Endothelial cell of umbilical vein (primary cell): ENCODE data around the gene SYNDIG1. TPM values are rescaled to one million over a fixed set of nuclear protein-coding genes. Genes with fewer than 3 reads are reported as not detected.

Source experiments
- BruUV-seq: library from RNA; stranded (reverse); fragments of 400-500 nt; replicated peaks from 2 replicates; lab custom pipeline; 2021; lab: Mats Ljungman, UMichigan
- CTCF ChIA-PET: fragments of 300-600, 350-600 bp; sonication (Branson Sonifier 250); formaldehyde crosslinking; loops from one replicate; lab custom pipeline; 2021; ENCODE audit warnings: antibody characterized with exemption, inconsistent platforms; lab: Charles Lee
- POLR2A ChIA-PET: fragments of 300-600, 350-600 bp; sonication (Branson Sonifier 250); formaldehyde crosslinking; loops from one replicate; lab custom pipeline; 2021; ENCODE audit warnings: antibody characterized with exemption, inconsistent platforms; lab: Charles Lee
- DNase-seq: peaks from one replicate; pipeline ENCODE4 v3.0.0-alpha.2; 2011; ENCODE audit warnings: low read depth, low spot score
- FAIRE-seq: peaks from 2 replicates; lab custom pipeline; 2011; peaks lifted over from hg19 to GRCh38; lab: Jason Lieb, UNC
- H2AFZ ChIP-seq: 2 replicates; pipeline ENCODE4 v1.6.0; 2012; ENCODE audit warnings: low read depth, low read length, control low read depth, inconsistent platforms
- H3K27ac ChIP-seq: 2 replicates; pipeline ENCODE4 v1.5.1; 2011; ENCODE audit warnings: low read depth, mild to moderate bottlenecking, control low read depth, low read length, moderate library complexity; ENCODE audit not compliant: insufficient read depth
- H3K27me3 ChIP-seq, 2 experiments: 2 replicates each; pipeline versions ENCODE4 v1.6.0 to v1.6.1; 2011; ENCODE audit warnings: low read length in 2 of 2, mixed read lengths in 1 of 2; ENCODE audit not compliant: control insufficient read depth in 2 of 2, insufficient read depth in 2 of 2
- H3K36me3 ChIP-seq, 2 experiments: 2 replicates in 1 of 2; 3 replicates in 1 of 2; pipeline ENCODE4 v1.5.1; 2011; ENCODE audit warnings: low read length in 2 of 2, mild to moderate bottlenecking in 1 of 2, moderate library complexity in 1 of 2; ENCODE audit not compliant: control insufficient read depth in 2 of 2, insufficient read depth in 2 of 2; ENCODE audit errors: extremely low read depth in 1 of 2
- H3K4me1 ChIP-seq: 3 replicates; pipeline ENCODE4 v1.5.1; 2011; ENCODE audit warnings: mild to moderate bottlenecking, low read length; ENCODE audit not compliant: control insufficient read depth, insufficient read depth; ENCODE audit errors: extremely low read depth
- H3K4me2 ChIP-seq: 2 replicates; pipeline ENCODE4 v1.6.1; 2011; ENCODE audit warnings: low read length, control low read depth, mixed read lengths; ENCODE audit not compliant: insufficient read depth
- H3K4me3 ChIP-seq, 3 experiments: fragments of 200-600 bp in 1 of 3; sonication (generic), shearing (Covaris generic) in 1 of 3; replicated peaks in 1 of 3; 2 replicates each; pipeline ENCODE4 v1.5.1; 2011 to 2016; ENCODE audit warnings: control low read depth in 3 of 3, low read length in 3 of 3, mild to moderate bottlenecking in 2 of 3, inconsistent platforms in 1 of 3, low read depth in 1 of 3, moderate library complexity in 1 of 3; ENCODE audit not compliant: insufficient read depth in 1 of 3
- H3K79me2 ChIP-seq: 2 replicates; pipeline ENCODE4 v1.6.0; 2012; ENCODE audit warnings: low read length, inconsistent platforms; ENCODE audit not compliant: control insufficient read depth, insufficient read depth
- H3K9ac ChIP-seq: replicated peaks from 2 replicates; pipeline ENCODE3; 2011; ENCODE audit warnings: low read length, control low read depth; ENCODE audit not compliant: insufficient read depth; ENCODE audit errors: extremely low read depth
- H3K9me1 ChIP-seq: replicated peaks from 3 replicates; pipeline ENCODE4 v1.6.0; 2011; ENCODE audit warnings: mild to moderate bottlenecking, low read length; ENCODE audit not compliant: control insufficient read depth, insufficient read depth; ENCODE audit errors: extremely low read depth
- H3K9me3 ChIP-seq: replicated peaks from 2 replicates; pipeline ENCODE4 v1.5.1; 2012; ENCODE audit warnings: low read length, inconsistent platforms; ENCODE audit not compliant: control insufficient read depth, insufficient read depth
- H4K20me1 ChIP-seq: replicated peaks from 2 replicates; pipeline ENCODE3; 2011; ENCODE audit warnings: mild to moderate bottlenecking, low read length; ENCODE audit not compliant: control insufficient read depth, insufficient read depth; ENCODE audit errors: extremely low read depth
- EZH2 ChIP-seq: IDR thresholded peaks from 2 replicates; pipeline ENCODE4 v1.6.1; 2012; ENCODE audit warnings: borderline replicate concordance, low read depth, mild to moderate bottlenecking, moderate library complexity, low read length, inconsistent platforms; ENCODE audit not compliant: severe bottlenecking
- FOS ChIP-seq: IDR thresholded peaks from 2 replicates; pipeline ENCODE4 v1.6.1; 2011; ENCODE audit warnings: mild to moderate bottlenecking, low read length, moderate library complexity, borderline replicate concordance; ENCODE audit not compliant: insufficient read depth
- GATA2 ChIP-seq: IDR thresholded peaks from 2 replicates; pipeline ENCODE4 v1.7.0; 2011; ENCODE audit warnings: low read depth, mild to moderate bottlenecking, moderate library complexity, mixed read lengths, low read length; ENCODE audit not compliant: insufficient read length, insufficient read depth
- JUN ChIP-seq: IDR thresholded peaks from 2 replicates; pipeline ENCODE4 v1.6.1; 2011; ENCODE audit warnings: borderline replicate concordance, low read depth; ENCODE audit not compliant: insufficient read length, insufficient read depth
- MYC ChIP-seq: IDR thresholded peaks from one replicate; pipeline ENCODE4 v1.6.1; 2011; ENCODE audit warnings: mild to moderate bottlenecking, low read depth, low read length
- POLR2A ChIP-seq: IDR thresholded peaks from 2 replicates; pipeline ENCODE4 v1.6.1; 2012; ENCODE audit warnings: low read depth, mild to moderate bottlenecking, control low read depth, low read length
- POLR2AphosphoS5 ChIP-seq: IDR thresholded peaks from 2 replicates; pipeline ENCODE4 v1.6.1; 2012; ENCODE audit warnings: low read depth, mild to moderate bottlenecking, control low read depth, low read length, moderate library complexity; ENCODE audit not compliant: insufficient read depth
- dilution Hi-C: fragments of 300-500 bp; cut with MboI; formaldehyde crosslinking; loops from one replicate; pipeline ENCODE4 v1.15.0; 2019; ENCODE audit warnings: low sequenced_read_pairs; ENCODE audit not compliant: extremely low pct_ligation_motif_present
- intact Hi-C: fragments of 100-400 bp; cut with micrococcal nuclease; formaldehyde crosslinking; loops from one replicate; pipeline ENCODE4 v1.10.0; 2022
- polyA plus RNA-seq, 4 experiments: library from polyadenylated mRNA; depleted of rRNA in 3 of 4; stranded (reverse) in 3 of 4; unstranded in 1 of 4; fragments of >200 nt; gene quantifications; 2 replicates each; pipeline versions ENCODE4 v1.2.1 to v1.2.3, GENCODE V29; 2011 to 2012; ENCODE audit warnings: missing spikeins in 1 of 4
- total RNA-seq: library from RNA; stranded (reverse); gene quantifications from 2 replicates; pipeline ENCODE4 v1.2.3, GENCODE V29; 2021
- TF ChIP-seq, protein P1 (sequence below), 2 donors: IDR thresholded peaks; 1 replicate in 1 of 2; 2 replicates in 1 of 2; pipeline ENCODE4 v1.5.1; 2011; ENCODE audit warnings: low read length in 2 of 2, mild to moderate bottlenecking in 2 of 2, moderate library complexity in 2 of 2, control low read depth in 1 of 2, inconsistent platforms in 1 of 2, low read depth in 1 of 2; ENCODE audit not compliant: insufficient read depth in 1 of 2; ENCODE audit errors: extremely low read depth in 1 of 2
- TF ChIP-seq, protein P2 (sequence below): IDR thresholded peaks from 2 replicates; pipeline ENCODE4 v1.6.1; 2011; ENCODE audit not compliant: insufficient read depth, insufficient read length

Gene SYNDIG1
- total and polyA plus RNA-seq, 2 donors (not counting 3 experiments of a cell fraction or from before 2014, with no cell fraction given), result not detected

DNA sequence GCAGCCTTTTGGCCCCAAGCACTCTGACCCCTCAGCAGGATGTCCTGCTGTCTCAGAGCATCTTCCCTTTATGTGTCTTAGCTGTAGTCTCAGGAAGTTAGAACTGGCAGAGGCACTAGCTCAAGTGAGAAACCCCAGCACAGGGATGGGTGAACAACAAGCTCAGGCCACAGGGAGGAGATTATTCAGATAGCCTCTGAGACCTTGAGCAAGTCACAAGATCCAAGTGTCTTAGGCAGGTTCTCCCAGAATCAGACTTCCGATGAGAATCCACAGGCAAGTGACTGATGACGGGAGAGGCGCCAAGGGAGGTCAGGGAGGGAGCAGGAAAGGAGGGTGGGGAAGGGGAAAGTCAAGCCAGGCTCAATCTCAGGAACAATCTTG lies 13.0 kb upstream of the SYNDIG1 start:
- Histone ChIP-seq H3K9me3 (no peaks in the 10 kb centered on the region), H3K36me3 (no peaks in the 10 kb centered on the region), H3K9me1 (no peaks in the 10 kb centered on the region), H3K79me2 (no peaks in the 10 kb centered on the region), H4K20me1 (no peaks in the 10 kb centered on the region), H3K4me2 (no peak overlapping the region), H3K9ac (no peak overlapping the region), H3K4me3 (no peak overlapping the region), H2AFZ (no peak overlapping the region), H3K4me1 (no peaks in the 10 kb centered on the region), H3K27me3 (no peaks in the 10 kb centered on the region), H3K27ac (no peak overlapping the region)
- POLR2A ChIA-PET, result no interaction called here
- FAIRE-seq (no peak), DNase-seq (no peak)
- dilution Hi-C loops, result no loop called here
- intact Hi-C loops, result no loop called here
- TF ChIP-seq, protein P1, sequence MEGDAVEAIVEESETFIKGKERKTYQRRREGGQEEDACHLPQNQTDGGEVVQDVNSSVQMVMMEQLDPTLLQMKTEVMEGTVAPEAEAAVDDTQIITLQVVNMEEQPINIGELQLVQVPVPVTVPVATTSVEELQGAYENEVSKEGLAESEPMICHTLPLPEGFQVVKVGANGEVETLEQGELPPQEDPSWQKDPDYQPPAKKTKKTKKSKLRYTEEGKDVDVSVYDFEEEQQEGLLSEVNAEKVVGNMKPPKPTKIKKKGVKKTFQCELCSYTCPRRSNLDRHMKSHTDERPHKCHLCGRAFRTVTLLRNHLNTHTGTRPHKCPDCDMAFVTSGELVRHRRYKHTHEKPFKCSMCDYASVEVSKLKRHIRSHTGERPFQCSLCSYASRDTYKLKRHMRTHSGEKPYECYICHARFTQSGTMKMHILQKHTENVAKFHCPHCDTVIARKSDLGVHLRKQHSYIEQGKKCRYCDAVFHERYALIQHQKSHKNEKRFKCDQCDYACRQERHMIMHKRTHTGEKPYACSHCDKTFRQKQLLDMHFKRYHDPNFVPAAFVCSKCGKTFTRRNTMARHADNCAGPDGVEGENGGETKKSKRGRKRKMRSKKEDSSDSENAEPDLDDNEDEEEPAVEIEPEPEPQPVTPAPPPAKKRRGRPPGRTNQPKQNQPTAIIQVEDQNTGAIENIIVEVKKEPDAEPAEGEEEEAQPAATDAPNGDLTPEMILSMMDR (IDR thresholded peaks at IDR 0.05; ENCODE audit: extremely low read depth in 1 of 2, insufficient read depth in 1 of 2, low read depth in 1 of 2, low read length in 2 of 2), result no peak
- TF ChIP-seq EZH2 (no peak), FOS (no peak), POLR2AphosphoS5 (no peak), GATA2 (no peak), JUN (no peak), MYC (no peak), POLR2A (no peak)
- TF ChIP-seq, protein P2, sequence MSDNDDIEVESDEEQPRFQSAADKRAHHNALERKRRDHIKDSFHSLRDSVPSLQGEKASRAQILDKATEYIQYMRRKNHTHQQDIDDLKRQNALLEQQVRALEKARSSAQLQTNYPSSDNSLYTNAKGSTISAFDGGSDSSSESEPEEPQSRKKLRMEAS, result no peak
- BruUV-seq, result no TSS peak
- CTCF ChIA-PET, result no interaction called here
